Muscle of arm (tissue), 14 donors: ENCODE data around the gene ZNF416. TPM values are rescaled to one million over a fixed set of nuclear protein-coding genes. Genes with fewer than 3 reads are reported as not detected.

Experiments
- DNase-seq: peaks from one replicate; pipeline ENCODE4 v3.0.0-alpha.2; 2013
- long read RNA-seq, 11 donors: transcript quantifications; one replicate each; lab custom pipeline, GENCODE V29; 2026
- polyA plus RNA-seq, 12 donors: library from polyadenylated mRNA; unstranded; fragments of 120-200 nt; gene quantifications; one replicate each; pipeline ENCODE4 v1.2.1, GENCODE V29; 2013; ENCODE audit not compliant: insufficient read length in 12 of 12

The ZNF416 gene
- polyA plus RNA-seq = 1 to 10 TPM in 10 of 12 donors, not detected in 2; 4.8 to 6.8 (median 5.4) TPM
- long read RNA-seq, donor 1, partial matches to known transcripts = 0 of 2 reads
- long read RNA-seq, donor 1, other reads (novel, unspliced or antisense) = 0 of 2 reads
- long read RNA-seq, donor 2 = 0 reads
- long read RNA-seq, donor 3 = 0 reads
- long read RNA-seq, donor 4, partial matches to known transcripts = 0 of 2 reads
- long read RNA-seq, donor 4, other reads (novel, unspliced or antisense) = 0 of 2 reads
- long read RNA-seq, donor 5, transcript ZNF416-201 (4 exons, 2,561 nt) = major isoform, 5 of 5 reads
- long read RNA-seq, donor 5, partial matches to known transcripts = 0 of 5 reads
- long read RNA-seq, donor 5, other reads (novel, unspliced or antisense) = 0 of 5 reads
- long read RNA-seq, donor 6, partial matches to known transcripts = 0 of 2 reads
- long read RNA-seq, donor 6, other reads (novel, unspliced or antisense) = 0 of 2 reads
- long read RNA-seq, donor 7 = 0 reads
- long read RNA-seq, donor 8, transcript ZNF416-201 (4 exons, 2,561 nt) = major isoform, 5 of 5 reads
- long read RNA-seq, donor 8, partial matches to known transcripts = 0 of 5 reads
- long read RNA-seq, donor 8, other reads (novel, unspliced or antisense) = 0 of 5 reads
- long read RNA-seq, donor 9 = 0 reads
- long read RNA-seq, donor 10, partial matches to known transcripts = 0 of 2 reads
- long read RNA-seq, donor 10, other reads (novel, unspliced or antisense) = 0 of 2 reads
- long read RNA-seq, donor 11 = 0 reads

- peak; percentile 99 for DNase-seq
Measured at GRCh38 chr19:57578487-57579205, at the start of gene ZNF416. Gene ZNF416, minus strand, starts transcription at chr19:57578911. Its CDS starts 207 bp downstream, at chr19:57578704.

GRCh38 chr19:57623091-57623490 lies 44.4 kb upstream of the ZNF416 start:
- no peak for DNase-seq

DNA sequence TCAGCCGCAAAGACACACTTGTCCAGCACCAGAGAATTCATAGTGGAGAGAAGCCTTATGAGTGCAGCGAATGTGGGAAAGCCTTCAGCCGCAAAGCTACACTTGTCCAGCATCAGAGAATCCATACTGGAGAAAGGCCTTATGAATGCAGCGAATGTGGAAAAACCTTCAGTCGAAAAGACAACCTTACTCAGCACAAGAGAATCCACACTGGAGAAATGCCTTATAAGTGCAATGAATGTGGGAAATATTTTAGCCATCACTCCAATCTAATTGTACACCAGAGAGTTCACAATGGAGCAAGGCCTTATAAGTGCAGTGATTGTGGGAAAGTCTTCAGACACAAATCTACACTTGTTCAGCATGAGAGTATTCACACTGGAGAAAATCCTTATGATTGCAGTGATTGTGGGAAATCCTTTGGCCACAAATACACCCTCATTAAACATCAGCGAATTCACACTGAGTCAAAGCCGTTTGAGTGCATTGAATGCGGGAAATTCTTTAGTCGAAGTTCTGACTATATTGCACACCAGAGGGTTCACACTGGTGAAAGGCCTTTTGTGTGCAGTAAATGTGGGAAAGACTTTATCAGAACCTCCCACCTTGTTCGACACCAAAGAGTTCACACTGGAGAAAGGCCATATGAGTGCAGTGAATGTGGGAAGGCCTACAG lies 42.1 kb upstream of the ZNF416 start:
- no peak for DNase-seq

GRCh38 chr19:57615346-57615745 lies 36.6 kb upstream of the ZNF416 start:
- no peak for DNase-seq

DNA sequence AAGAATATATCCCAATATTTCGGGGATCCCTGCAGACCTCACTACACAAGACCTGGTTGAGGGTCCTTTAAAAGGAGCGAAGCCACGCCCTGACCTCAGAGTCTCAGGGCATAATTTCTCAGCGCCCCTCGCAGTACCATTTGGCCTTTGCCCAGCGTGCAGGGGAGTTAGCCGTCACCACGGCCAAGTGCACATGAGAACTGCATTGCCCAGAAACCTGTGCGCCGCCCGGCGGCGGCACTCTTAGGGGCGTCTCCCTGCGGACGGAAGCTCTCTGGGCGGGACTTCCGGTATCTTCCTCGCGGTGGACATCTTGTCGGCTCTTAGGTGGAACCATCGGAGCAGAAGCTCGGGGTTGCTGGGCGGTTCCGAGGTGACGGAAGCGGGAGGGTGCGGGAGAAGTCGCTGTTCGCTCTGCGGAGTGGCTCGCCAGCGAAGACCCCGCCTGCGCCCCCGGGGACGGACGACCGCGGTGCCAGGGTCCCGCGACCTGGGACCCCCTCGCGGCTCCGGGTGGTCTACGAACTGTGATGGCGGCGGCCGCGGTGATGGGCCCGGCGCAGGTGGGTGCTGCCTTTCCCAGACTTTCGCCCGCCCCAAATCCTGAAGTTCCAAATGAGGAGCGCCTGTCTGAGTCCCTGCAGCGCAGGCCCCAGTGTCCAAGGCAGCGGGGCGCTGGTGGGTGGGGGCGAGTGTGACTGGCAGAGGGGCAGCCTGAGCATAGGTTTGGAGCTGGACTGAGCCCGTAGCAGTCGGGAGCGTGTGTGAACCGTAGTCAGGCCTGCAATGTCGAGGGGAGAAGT lies 35.4 kb upstream of the ZNF416 start, which contains the start of gene ZNF134:
TSS of gene ZNF134 (plus strand) at position 302 of the 803 bp plus-strand sequence. CDS start 5,227 bp downstream, outside the sequence.
- DNase-seq = peak; percentile 94

DNA sequence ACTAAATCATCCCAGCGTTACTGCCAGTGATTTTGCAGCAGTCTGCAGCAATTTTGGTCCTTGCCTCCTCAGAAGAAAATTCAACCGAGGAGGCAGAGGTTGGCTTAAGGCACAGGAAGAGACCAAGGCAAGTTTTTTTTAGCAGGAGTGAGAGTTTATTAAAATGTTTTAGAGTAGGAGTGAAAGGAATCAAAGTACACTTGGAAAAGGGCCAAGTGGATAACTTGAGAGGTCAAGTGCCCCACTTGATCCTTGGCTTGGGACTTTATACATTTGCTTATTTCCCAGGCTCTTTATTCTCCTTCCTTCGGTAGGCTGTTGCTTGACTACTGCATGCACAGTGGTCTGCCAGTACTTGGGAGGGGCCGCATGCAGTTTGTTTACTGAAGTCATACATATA lies 32.4 kb upstream of the ZNF416 start:
- DNase-seq = no peak

GRCh38 chr19:57606931-57607330 lies 28.2 kb upstream of the ZNF416 start:
- DNase-seq = no peak

- peak; percentile 96 for DNase-seq
Measured at GRCh38 chr19:57599761-57600383, 21.2 kb upstream of the ZNF416 start, which contains the start of gene ZNF530. Gene ZNF530, plus strand, starts transcription at chr19:57599885. Its CDS starts 4,461 bp downstream, at chr19:57604346.

DNA sequence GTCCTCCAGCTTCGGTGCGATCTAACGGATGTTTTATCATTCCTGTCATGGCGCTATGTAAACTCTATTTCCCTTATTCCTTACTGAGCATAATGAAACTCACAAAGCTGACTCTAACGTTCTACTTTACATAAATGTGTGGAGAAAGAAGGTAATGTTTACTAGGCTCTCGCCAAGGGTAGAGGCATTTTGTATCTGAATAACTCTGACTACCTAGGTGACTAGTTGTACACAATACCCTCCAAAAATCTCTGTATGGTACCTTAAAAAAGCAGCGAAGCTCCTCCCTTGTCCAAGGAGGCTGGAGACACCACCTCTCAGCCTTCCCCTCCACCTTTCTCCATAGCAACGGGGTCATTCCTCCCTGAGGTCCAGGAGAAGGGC lies 20.7 kb upstream of the ZNF416 start:
- no peak for DNase-seq

- no peak for DNase-seq
Measured at GRCh38 chr19:57587529-57587928, 8.8 kb upstream of the ZNF416 start.

DNA sequence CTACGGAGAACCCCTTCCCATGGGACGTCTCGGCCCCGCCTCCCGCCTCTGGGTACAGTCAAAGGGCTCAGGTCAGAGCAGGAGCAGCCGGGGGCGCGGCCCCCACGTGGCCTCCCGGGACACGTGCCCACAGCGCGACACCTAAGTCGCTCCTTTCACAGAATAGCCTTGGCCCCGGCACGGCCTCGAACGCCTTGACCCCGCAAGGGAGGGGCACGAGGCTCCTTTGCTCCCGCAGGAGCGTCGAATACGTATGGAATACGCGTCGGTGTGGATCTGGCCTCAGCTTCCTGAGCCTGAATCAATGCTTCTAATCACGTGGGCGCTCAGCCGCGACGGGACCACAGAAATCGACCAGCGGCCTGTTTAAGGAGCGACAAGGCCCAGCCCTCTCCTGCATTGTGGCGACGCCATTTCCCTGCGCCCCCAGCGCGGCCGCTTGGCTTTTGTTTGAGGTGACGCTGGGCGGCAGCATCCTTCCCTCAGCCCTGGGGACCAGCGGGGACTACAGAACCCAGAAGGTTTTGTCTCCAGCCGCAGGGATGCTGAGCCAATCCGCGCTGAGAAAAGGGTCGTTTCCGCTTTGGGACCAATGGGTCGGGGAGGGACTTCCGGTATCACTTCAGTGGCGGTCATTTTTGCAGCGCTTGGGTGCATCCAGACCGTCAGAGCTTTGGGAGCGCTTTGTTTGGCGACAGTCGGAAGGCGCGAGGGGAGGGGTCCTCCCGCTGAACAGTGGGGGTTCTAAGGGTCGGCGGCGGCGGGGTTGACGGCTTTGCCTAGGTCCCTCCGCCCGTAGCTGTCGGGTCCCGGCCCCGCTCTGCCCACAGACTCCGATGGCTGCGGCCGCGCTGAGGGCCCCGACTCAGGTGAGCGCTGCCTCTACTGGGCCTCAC lies 5.1 kb upstream of the ZNF416 start, which contains the start of gene ZIK1:
TSS of gene ZIK1 (plus strand) at position 625 of the 896 bp plus-strand sequence. CDS start at position 837, 212 bp downstream.
- peak; percentile 94 for DNase-seq

DNA sequence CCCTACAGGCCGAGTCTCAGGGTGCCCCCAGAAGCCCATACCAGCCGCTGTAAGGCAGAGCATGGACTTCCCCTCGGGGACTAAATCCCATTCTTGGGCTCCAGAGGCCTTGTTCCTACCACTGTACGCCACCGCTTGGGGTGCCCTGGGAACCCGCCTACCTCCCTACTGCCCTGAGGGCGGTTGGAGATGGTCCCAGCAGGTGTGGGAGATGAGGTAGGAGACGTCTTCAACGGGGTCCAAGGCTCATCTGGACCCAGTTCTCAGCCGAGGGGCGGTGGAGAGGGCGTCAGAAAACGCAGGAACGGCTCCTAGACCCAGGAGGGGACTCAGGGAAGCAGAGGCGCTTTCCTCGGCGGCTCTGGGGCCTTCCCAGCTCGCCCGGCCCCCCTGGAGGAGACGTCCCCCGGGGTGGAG lies 4.4 kb upstream of the ZNF416 start:
- no peak for DNase-seq

GRCh38 chr19:57576661-57577060 lies 2.0 kb downstream of the ZNF416 start:
- DNase-seq = no peak

- no peak for DNase-seq
Measured at GRCh38 chr19:57572415-57572947, 6.2 kb downstream of the ZNF416 start.

DNA sequence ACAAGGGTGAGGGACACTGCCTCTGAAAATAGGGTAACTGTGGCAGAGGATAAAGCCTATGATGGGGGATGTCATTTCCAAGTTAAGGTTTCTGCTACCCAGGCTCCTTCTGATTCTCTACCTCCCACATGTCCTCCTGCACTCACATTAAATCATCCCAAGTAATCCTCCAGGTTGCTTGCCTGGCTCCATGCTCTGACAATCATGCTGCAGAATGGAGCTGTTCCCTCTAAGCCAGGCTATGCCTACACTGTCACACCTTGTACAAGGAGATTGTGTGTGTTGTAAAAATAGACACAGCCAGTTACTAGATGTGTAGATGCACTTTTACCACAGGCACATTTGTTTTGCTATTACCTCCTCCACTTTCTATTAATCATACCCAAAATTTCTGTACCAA lies 8.0 kb downstream of the ZNF416 start:
- no peak for DNase-seq

DNA sequence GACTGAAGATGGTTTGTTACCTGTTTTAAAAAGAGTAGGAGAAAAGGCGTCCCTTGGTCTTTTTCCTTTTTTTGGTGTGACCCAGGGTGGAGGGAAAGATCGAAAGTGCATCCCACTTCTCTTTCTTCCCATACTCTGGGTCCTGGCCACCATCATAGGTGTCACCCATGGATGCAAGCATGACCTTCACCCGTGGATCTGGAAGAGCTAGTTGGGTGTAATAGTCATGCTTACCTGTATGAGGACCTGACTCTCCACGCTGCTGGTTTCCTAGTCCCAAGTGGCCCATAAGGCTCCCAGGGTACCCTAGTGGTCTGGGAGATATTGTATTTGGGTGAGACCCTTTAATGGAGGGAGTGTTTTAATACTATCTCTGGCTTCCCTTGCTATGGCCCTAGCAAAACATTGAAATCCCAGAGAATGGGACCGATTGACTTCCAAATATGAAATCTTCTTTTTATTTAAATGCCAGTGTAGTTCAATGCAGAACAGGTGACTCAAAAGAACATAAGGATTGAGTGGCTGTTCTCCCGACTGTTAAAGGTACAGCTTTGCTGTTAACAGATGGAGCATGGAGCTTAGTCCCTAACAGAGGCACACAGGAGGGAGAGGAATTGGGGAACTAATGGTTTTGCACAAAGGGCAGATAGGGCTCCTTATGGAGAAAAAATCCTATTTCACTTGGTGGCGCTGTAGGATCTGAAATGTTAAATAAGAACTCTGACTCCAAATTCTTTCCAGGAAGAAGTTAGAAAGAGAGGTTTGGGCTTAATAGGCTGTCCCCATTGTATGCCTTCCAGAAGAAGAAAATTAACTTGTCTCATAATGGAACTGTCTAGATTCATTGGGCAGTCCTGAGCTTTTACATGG lies 12.1 kb downstream of the ZNF416 start:
- DNase-seq = no peak

GRCh38 chr19:57563547-57563946 lies 15.2 kb downstream of the ZNF416 start:
- DNase-seq = no peak
